Keratinocyte (primary cell): ENCODE measurements around the gene FKBP1A. TPM values are rescaled to one million over a fixed set of nuclear protein-coding genes. Genes with fewer than 3 reads are reported as not detected.
A peak's percentile ranks its signal among the peaks of the same experiment; 100 is the strongest.

Source experiments
- DNase-seq: peaks from one replicate; pipeline ENCODE4 v3.0.0-alpha.2; 2011; ENCODE audit warnings: low read depth, missing footprints, low spot score
- FAIRE-seq: peaks from 2 replicates; lab custom pipeline; 2011; peaks lifted over from hg19 to GRCh38; lab: Jason Lieb, UNC
- H2AFZ ChIP-seq: 2 replicates; pipeline ENCODE4 v1.6.0; 2012; ENCODE audit warnings: low read length, control low read depth, inconsistent platforms; ENCODE audit not compliant: control insufficient read depth
- H3K27ac ChIP-seq: 2 replicates; pipeline ENCODE4 v1.5.1; 2011; ENCODE audit warnings: low read length; ENCODE audit not compliant: control insufficient read depth, insufficient read depth
- H3K27me3 ChIP-seq: 3 replicates; pipeline ENCODE4 v1.6.0; 2011; ENCODE audit warnings: low read length; ENCODE audit not compliant: control insufficient read depth, insufficient read depth; ENCODE audit errors: extremely low read depth
- H3K36me3 ChIP-seq, 2 experiments: 2 replicates in 1 of 2; 3 replicates in 1 of 2; pipeline ENCODE4 v1.5.1; 2011; ENCODE audit warnings: low read length in 2 of 2, mild to moderate bottlenecking in 1 of 2; ENCODE audit not compliant: control insufficient read depth in 2 of 2, insufficient read depth in 2 of 2; ENCODE audit errors: extremely low read depth in 1 of 2
- H3K4me1 ChIP-seq: 3 replicates; pipeline ENCODE4 v1.5.1; 2011; ENCODE audit warnings: low read length; ENCODE audit not compliant: control insufficient read depth, insufficient read depth; ENCODE audit errors: extremely low read depth
- H3K4me2 ChIP-seq: 3 replicates; pipeline ENCODE4 v1.6.0; 2011; ENCODE audit warnings: low read depth, low read length; ENCODE audit not compliant: control insufficient read depth, insufficient read depth; ENCODE audit errors: extremely low read depth
- H3K4me3 ChIP-seq, 3 experiments: fragments of 200-600 bp in 1 of 3; sonication (generic) in 1 of 3; 2 replicates in 2 of 3; 3 replicates in 1 of 3; pipeline ENCODE4 v1.5.1; 2011 to 2016; ENCODE audit warnings: low read length in 3 of 3, mild to moderate bottlenecking in 3 of 3, control low read depth in 2 of 3, inconsistent platforms in 1 of 3, low read depth in 1 of 3, mixed read lengths in 1 of 3, mixed run types in 1 of 3, moderate library complexity in 1 of 3; ENCODE audit not compliant: control insufficient read depth in 2 of 3, insufficient read depth in 2 of 3; ENCODE audit errors: extremely low read depth in 1 of 3
- H3K79me2 ChIP-seq: 2 replicates; pipeline ENCODE4 v1.6.0; 2012; ENCODE audit warnings: low read length; ENCODE audit not compliant: control insufficient read depth, insufficient read depth
- H3K9ac ChIP-seq: 3 replicates; pipeline ENCODE4 v1.6.0; 2011; ENCODE audit warnings: low read length; ENCODE audit not compliant: control insufficient read depth, insufficient read depth; ENCODE audit errors: extremely low read depth
- H3K9me1 ChIP-seq: 3 replicates; pipeline ENCODE4 v1.6.0; 2011; ENCODE audit warnings: low read length; ENCODE audit not compliant: control insufficient read depth, insufficient read depth; ENCODE audit errors: extremely low read depth
- H3K9me3 ChIP-seq: 2 replicates; pipeline ENCODE4 v1.5.1; 2012; ENCODE audit warnings: low read depth, low read length; ENCODE audit not compliant: control insufficient read depth
- H4K20me1 ChIP-seq: 3 replicates; pipeline ENCODE4 v1.6.0; 2011; ENCODE audit warnings: low read length; ENCODE audit not compliant: control insufficient read depth, insufficient read depth; ENCODE audit errors: extremely low read depth
- EZH2 ChIP-seq: IDR thresholded peaks from one replicate; pipeline ENCODE4 v1.6.1; 2012; ENCODE audit warnings: inconsistent platforms, mild to moderate bottlenecking, low read length, moderate library complexity
- dilution Hi-C: fragments of 300-500 bp; cut with MboI; formaldehyde crosslinking; loops from one replicate; pipeline ENCODE4 v1.7.0; 2020; ENCODE audit warnings: low sequenced_read_pairs; ENCODE audit not compliant: extremely low pct_ligation_motif_present
- polyA plus RNA-seq, 5 experiments: library from polyadenylated mRNA; depleted of rRNA in 3 of 5; stranded (reverse) in 3 of 5; stranded (forward) in 1 of 5; unstranded in 1 of 5; fragments of >200 nt; gene quantifications; 1 replicate in 1 of 5; 2 replicates in 3 of 5; 3 replicates in 1 of 5; pipeline versions ENCODE4 v1.2.1 to v1.2.3, GENCODE V29; 2011 to 2012; ENCODE audit warnings: missing spikeins in 2 of 5, low read depth in 1 of 5, low replicate concordance in 1 of 5
- TF ChIP-seq, protein P1 (sequence below), 3 experiments: IDR thresholded peaks in 1 of 3; conservative IDR thresholded peaks in 1 of 3; optimal IDR thresholded peaks in 1 of 3; 2 replicates in 2 of 3; 3 replicates in 1 of 3; pipeline versions ENCODE3 to v1.5.1; 2011; ENCODE audit warnings: low read length in 3 of 3, mild to moderate bottlenecking in 3 of 3, moderate library complexity in 2 of 3, control low read depth in 1 of 3, inconsistent platforms in 1 of 3; ENCODE audit not compliant: insufficient read depth in 2 of 3; ENCODE audit errors: extremely low read depth in 1 of 3

The FKBP1A gene
- polyA plus RNA-seq, 1 donor (not counting 4 experiments of a cell fraction or from before 2014, with no cell fraction given) = 1,010 TPM

DNA sequence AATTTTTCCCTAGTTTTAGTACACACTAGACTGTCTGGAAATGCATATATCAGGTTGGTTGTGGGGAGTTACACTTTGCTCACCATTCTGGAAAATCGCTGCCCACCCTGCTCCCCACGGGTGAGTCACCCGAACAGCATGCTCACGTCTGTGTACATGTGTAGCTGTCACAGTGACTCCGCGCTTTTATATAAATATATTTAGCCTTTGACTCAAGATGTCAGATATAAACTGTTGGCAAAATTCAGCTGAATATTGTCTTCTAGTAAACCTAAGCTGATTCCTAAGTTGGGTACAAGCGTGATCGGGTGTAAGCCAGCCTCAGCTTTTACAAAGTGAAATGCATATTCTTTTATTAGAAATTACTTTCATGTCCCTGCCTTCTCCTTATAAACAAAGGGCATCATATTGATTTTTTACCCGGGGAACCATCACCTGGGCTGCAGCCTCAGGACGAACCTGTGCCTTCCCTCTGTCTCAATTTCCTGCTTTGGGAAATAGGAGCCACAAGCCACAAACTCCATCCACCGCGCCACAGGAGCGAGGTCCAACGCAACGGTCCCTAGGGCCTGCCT, 68.2 kb downstream of the FKBP1A start:
- Histone ChIP-seq H3K27me3 (no peaks in the 10 kb centered on the region), H3K4me1 (peaks cover 58% of the 10 kb centered on the region), H3K9ac (peak overlapping the region; percentile 100), H3K79me2 (peaks cover 41% of the 10 kb centered on the region), H3K36me3 (peaks cover 0 to 1% of the 10 kb centered on the region in 2 experiments), H3K27ac (peak overlapping the region; percentile 99), H3K4me3 (peak overlapping the region; percentile 65 to 92 (median 80)), H3K4me2 (peak overlapping the region; percentile 96), H3K9me3 (no peaks in the 10 kb centered on the region), H4K20me1 (no peaks in the 10 kb centered on the region), H2AFZ (peak overlapping the region; percentile 68), H3K9me1 (peaks cover 2% of the 10 kb centered on the region)
- no peak for TF ChIP-seq EZH2
- TF ChIP-seq, protein P1, sequence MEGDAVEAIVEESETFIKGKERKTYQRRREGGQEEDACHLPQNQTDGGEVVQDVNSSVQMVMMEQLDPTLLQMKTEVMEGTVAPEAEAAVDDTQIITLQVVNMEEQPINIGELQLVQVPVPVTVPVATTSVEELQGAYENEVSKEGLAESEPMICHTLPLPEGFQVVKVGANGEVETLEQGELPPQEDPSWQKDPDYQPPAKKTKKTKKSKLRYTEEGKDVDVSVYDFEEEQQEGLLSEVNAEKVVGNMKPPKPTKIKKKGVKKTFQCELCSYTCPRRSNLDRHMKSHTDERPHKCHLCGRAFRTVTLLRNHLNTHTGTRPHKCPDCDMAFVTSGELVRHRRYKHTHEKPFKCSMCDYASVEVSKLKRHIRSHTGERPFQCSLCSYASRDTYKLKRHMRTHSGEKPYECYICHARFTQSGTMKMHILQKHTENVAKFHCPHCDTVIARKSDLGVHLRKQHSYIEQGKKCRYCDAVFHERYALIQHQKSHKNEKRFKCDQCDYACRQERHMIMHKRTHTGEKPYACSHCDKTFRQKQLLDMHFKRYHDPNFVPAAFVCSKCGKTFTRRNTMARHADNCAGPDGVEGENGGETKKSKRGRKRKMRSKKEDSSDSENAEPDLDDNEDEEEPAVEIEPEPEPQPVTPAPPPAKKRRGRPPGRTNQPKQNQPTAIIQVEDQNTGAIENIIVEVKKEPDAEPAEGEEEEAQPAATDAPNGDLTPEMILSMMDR (optimal IDR thresholded peaks at IDR 0.05 in 1 of 3, IDR thresholded peaks at IDR 0.05 in 1 of 3, conservative IDR thresholded peaks at IDR 0.05 in 1 of 3; ENCODE audit: extremely low read depth in 1 of 3, insufficient read depth in 2 of 3, low read length in 3 of 3) = no peak
- DNase-seq (no peak), FAIRE-seq (no peak)
- dilution Hi-C loops = no loop called here

DNA sequence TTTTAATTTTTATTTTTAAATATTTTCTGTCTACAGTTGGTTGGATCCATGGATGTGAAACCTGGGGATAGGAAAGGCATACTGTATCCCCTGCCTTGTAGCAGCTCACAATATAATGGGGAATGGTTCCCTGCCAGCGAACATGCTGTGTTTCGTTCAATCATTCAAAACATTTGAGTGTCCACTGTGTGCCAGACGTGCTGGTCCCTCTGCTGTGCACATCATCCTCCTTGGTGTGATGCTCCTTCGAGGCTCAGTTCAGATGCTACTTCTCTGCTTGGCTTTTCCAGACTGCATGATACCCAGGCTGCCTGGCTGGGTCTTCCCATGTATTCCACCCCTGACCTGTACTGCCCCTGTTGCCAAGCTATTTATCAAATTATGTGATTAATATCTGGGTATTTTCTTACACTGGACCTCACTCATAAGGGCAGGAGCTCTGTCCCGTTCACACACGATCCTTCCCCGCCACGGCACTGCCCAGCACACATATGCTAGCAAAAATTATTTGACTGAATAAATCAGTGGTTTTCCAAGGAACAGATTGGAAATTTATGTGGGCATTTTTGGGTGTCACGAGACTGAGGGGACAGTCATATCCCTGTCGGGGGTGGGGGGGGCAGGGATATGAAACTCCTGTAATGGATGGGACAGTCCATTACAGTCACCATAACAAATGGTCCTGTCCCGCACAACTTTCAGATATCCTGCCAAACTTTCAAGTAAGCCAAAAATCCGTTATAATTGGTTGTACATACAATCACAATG, 68.8 kb downstream of the FKBP1A start:
- Histone ChIP-seq H3K9ac (no peak overlapping the region), H3K79me2 (peaks cover 37% of the 10 kb centered on the region), H3K4me2 (peak overlapping the region; percentile 96), H2AFZ (no peak overlapping the region), H3K9me3 (no peaks in the 10 kb centered on the region), H4K20me1 (no peaks in the 10 kb centered on the region), H3K36me3 (peaks cover 0 to 1% of the 10 kb centered on the region in 2 experiments), H3K9me1 (peaks cover 2% of the 10 kb centered on the region), H3K4me1 (peaks cover 51% of the 10 kb centered on the region), H3K27ac (peak overlapping the region; percentile 99), H3K4me3 (peak overlapping the region in 1 of 3 experiments; percentile 92), H3K27me3 (no peaks in the 10 kb centered on the region)
- TF ChIP-seq EZH2 = no peak
- TF ChIP-seq, protein P1 (optimal IDR thresholded peaks at IDR 0.05 in 1 of 3, IDR thresholded peaks at IDR 0.05 in 1 of 3, conservative IDR thresholded peaks at IDR 0.05 in 1 of 3; ENCODE audit: extremely low read depth in 1 of 3, insufficient read depth in 2 of 3, low read length in 3 of 3) = no peak
- DNase-seq (no peak), FAIRE-seq (no peak)
- dilution Hi-C loops = no loop called here
